ENCODE measurements around the gene CREG1. TPM values are rescaled to one million over a fixed set of nuclear protein-coding genes. Genes with fewer than 3 reads are reported as not detected.
"Not testable (repeated sequence)": the region's sequence is repeated elsewhere in the genome, so short reads cannot be mapped to it uniquely, and the experiment has no call there.

Gene CREG1
- total RNA-seq, 1 experiment from 2014 or later: 61.9 TPM

GRCh38 chr1:167564612-167565270 is 11.2 kb upstream of the CREG1 start:
- DNase-seq (ENCODE audit: low read depth): no peak

- peak; percentile 17 for DNase-seq (ENCODE audit: low read depth)
These were observed 10.2 kb upstream of the CREG1 start for GRCh38 chr1:167563579-167564246.

GRCh38 chr1:167562702-167563101 is 9.1 kb upstream of the CREG1 start:
- DNase-seq (ENCODE audit: low read depth): peak; percentile 50

- no peak for DNase-seq (ENCODE audit: low read depth)
These were observed 8.2 kb upstream of the CREG1 start for GRCh38 chr1:167561753-167562152.

GRCh38 chr1:167555971-167556714 is 2.6 kb upstream of the CREG1 start:
- peak; percentile 74 for DNase-seq (ENCODE audit: low read depth)

GRCh38 chr1:167555072-167555471 is 1.5 kb upstream of the CREG1 start:
- DNase-seq (ENCODE audit: low read depth): not testable (repeated sequence)

- no peak for DNase-seq (ENCODE audit: low read depth)
These were observed 642 bp upstream of the CREG1 start for GRCh38 chr1:167554028-167554779.

GRCh38 chr1:167551362-167551761 is 2.2 kb downstream of the CREG1 start:
- DNase-seq (ENCODE audit: low read depth): no peak

- DNase-seq (ENCODE audit: low read depth): peak; percentile 46
These were observed 5.3 kb downstream of the CREG1 start for GRCh38 chr1:167548059-167548932.

- no peak for DNase-seq (ENCODE audit: low read depth)
These were observed 6.6 kb downstream of the CREG1 start for GRCh38 chr1:167546935-167547334.

GRCh38 chr1:167545349-167545748 is 8.2 kb downstream of the CREG1 start:
- no peak for DNase-seq (ENCODE audit: low read depth)

- DNase-seq (ENCODE audit: low read depth): no peak
These were observed 9.0 kb downstream of the CREG1 start for GRCh38 chr1:167544447-167545093.

- no peak for DNase-seq (ENCODE audit: low read depth)
These were observed 10.2 kb downstream of the CREG1 start for GRCh38 chr1:167543199-167543990.

- no peak for DNase-seq (ENCODE audit: low read depth)
These were observed 11.2 kb downstream of the CREG1 start for GRCh38 chr1:167542109-167543032.

- DNase-seq (ENCODE audit: low read depth): no peak
These were observed 12.0 kb downstream of the CREG1 start for GRCh38 chr1:167541610-167542009.

- DNase-seq (ENCODE audit: low read depth): no peak
These were observed 12.6 kb downstream of the CREG1 start for GRCh38 chr1:167541003-167541402.

- peak; percentile 34 for DNase-seq (ENCODE audit: low read depth)
These were observed 14.9 kb downstream of the CREG1 start for GRCh38 chr1:167538657-167539056.

GRCh38 chr1:167533851-167534300 is 19.7 kb downstream of the CREG1 start:
- DNase-seq (ENCODE audit: low read depth): peak; percentile 47

Data from LHCN-M2 (cell line).